HEK293T (cell line): ENCODE results near the gene ACSS3.
A peak's percentile ranks its signal among the peaks of the same experiment; 100 is the strongest.
"Not testable (repeated sequence)": the region's sequence is repeated elsewhere in the genome, so short reads cannot be mapped to it uniquely, and the experiment has no call there.

ENCODE experiments used
- CTCF ChIA-PET: fragments of 350-600 bp; formaldehyde crosslinking; extraction: SDS; loops from one replicate; lab custom pipeline; 2021; ENCODE audit warnings: antibody characterized with exemption, inconsistent platforms; lab: Yijun Ruan, JAX
- POLR2A ChIA-PET: fragments of 350-600 bp; formaldehyde crosslinking; extraction: SDS; loops from one replicate; lab custom pipeline; 2020; ENCODE audit warnings: antibody characterized with exemption, inconsistent platforms; lab: Yijun Ruan, JAX
- DNase-seq: peaks from one replicate; pipeline ENCODE4 v3.0.0; 2012; ENCODE audit warnings: mixed read lengths; ENCODE audit errors: extremely low spot score
- ARNT ChIP-seq: fragments of 450-650 bp; IDR thresholded peaks from 2 replicates; pipeline ENCODE4 v1.6.1; 2017; ENCODE audit warnings: mild to moderate bottlenecking
- BHLHE40 ChIP-seq: fragments of 450-650 bp; IDR thresholded peaks from 2 replicates; pipeline ENCODE4 v1.6.1; 2016; ENCODE audit warnings: mild to moderate bottlenecking, moderate library complexity, borderline replicate concordance
- CTBP1 ChIP-seq: fragments of 450-650 bp; IDR thresholded peaks from 2 replicates; pipeline ENCODE4 v1.6.1; 2016; ENCODE audit warnings: borderline replicate concordance
- ELF4 ChIP-seq: fragments of 450-650 bp; IDR thresholded peaks from 2 replicates; pipeline ENCODE4 v1.6.1; 2017; ENCODE audit warnings: antibody characterized with exemption
- FOXA1 ChIP-seq: fragments of 450-650 bp; IDR thresholded peaks from 2 replicates; pipeline ENCODE4 v1.6.1; 2016; ENCODE audit warnings: mild to moderate bottlenecking
- FOXK2 ChIP-seq: fragments of 450-650 bp; IDR thresholded peaks from 2 replicates; pipeline ENCODE4 v1.6.1; 2016; ENCODE audit warnings: mild to moderate bottlenecking
- FOXM1 ChIP-seq: fragments of 450-650 bp; IDR thresholded peaks from 2 replicates; pipeline ENCODE4 v1.6.1; 2017; ENCODE audit warnings: mild to moderate bottlenecking, borderline replicate concordance
- L3MBTL2 ChIP-seq: fragments of 450-650 bp; conservative IDR thresholded peaks from 2 replicates; pipeline ENCODE4 v1.6.1; 2016; ENCODE audit warnings: mild to moderate bottlenecking
- LEF1 ChIP-seq: fragments of 450-650 bp; IDR thresholded peaks from 2 replicates; pipeline ENCODE4 v1.6.1; 2017; ENCODE audit warnings: mild to moderate bottlenecking, borderline replicate concordance
- NFRKB ChIP-seq: fragments of 450-650 bp; IDR thresholded peaks from 2 replicates; pipeline ENCODE4 v1.6.1; 2016; ENCODE audit warnings: mild to moderate bottlenecking, moderate library complexity
- PKNOX1 ChIP-seq: fragments of 450-650 bp; IDR thresholded peaks from 2 replicates; pipeline ENCODE4 v1.6.1; 2016
- SP1 ChIP-seq: fragments of 450-650 bp; IDR thresholded peaks from 2 replicates; pipeline ENCODE4 v1.6.1; 2017
- SUZ12 ChIP-seq: fragments of 450-650 bp; IDR thresholded peaks from 2 replicates; pipeline ENCODE4 v1.6.1; 2016; ENCODE audit warnings: mild to moderate bottlenecking
- TARDBP ChIP-seq: fragments of 450-650 bp; IDR thresholded peaks from 2 replicates; pipeline ENCODE4 v1.6.1; 2016
- ZNF384 ChIP-seq: fragments of 450-650 bp; IDR thresholded peaks from 2 replicates; pipeline ENCODE4 v1.6.1; 2016

ACSS3 gene

GRCh38 chr12:81206429-81206828 is 128.6 kb downstream of the ACSS3 start:
- POLR2A ChIA-PET, result no interaction called here
- CTCF ChIA-PET, result interaction anchor here (0.6 kb wide), 1 partner anchor 809 kb away, joined by 4 read pairs; no protein-coding TSS in a partner anchor
- no peak for DNase-seq
- TF ChIP-seq NFRKB (no peak), BHLHE40 (no peak), CTBP1 (no peak), L3MBTL2 (no peak), FOXA1 (no peak), LEF1 (no peak), SP1 (no peak), TARDBP (no peak), ARNT (no peak), ELF4 (no peak), FOXK2 (no peak)

GRCh38 chr12:81207173-81207572 is 129.3 kb downstream of the ACSS3 start:
- CTCF ChIA-PET, result interaction anchor here (0.6 kb wide), 1 partner anchor 808 kb away, joined by 4 read pairs; no protein-coding TSS in a partner anchor
- POLR2A ChIA-PET, result no interaction called here
- DNase-seq, result no peak
- TF ChIP-seq SUZ12, result no peak
- TF ChIP-seq ARNT, result no peak
- no peak for TF ChIP-seq NFRKB
- TF ChIP-seq LEF1, result no peak

GRCh38 chr12:81207664-81208063 is 129.8 kb downstream of the ACSS3 start:
- DNase-seq, result no peak
- no peak for TF ChIP-seq CTBP1
- no peak for TF ChIP-seq TARDBP
- TF ChIP-seq SP1, result no peak
- TF ChIP-seq LEF1, result no peak
- TF ChIP-seq ARNT, result no peak
- TF ChIP-seq PKNOX1, result no peak
- TF ChIP-seq ELF4, result no peak
- CTCF ChIA-PET, result interaction anchor here (0.6 kb wide), 1 partner anchor 94 kb away, joined by 3 read pairs; no protein-coding TSS in a partner anchor
- POLR2A ChIA-PET, result no interaction called here

GRCh38 chr12:81208187-81208911 is 130.5 kb downstream of the ACSS3 start:
- TF ChIP-seq PKNOX1, result peak; percentile 78
- TF ChIP-seq FOXA1, result no peak
- DNase-seq, result peak; percentile 13
- POLR2A ChIA-PET, result no interaction called here
- CTCF ChIA-PET, result interaction anchor here (0.6 kb wide), 1 partner anchor 94 kb away, joined by 3 read pairs; no protein-coding TSS in a partner anchor

GRCh38 chr12:81209012-81209411 is 131.1 kb downstream of the ACSS3 start:
- no peak for TF ChIP-seq ZNF384
- POLR2A ChIA-PET, result no interaction called here
- DNase-seq, result no peak
- CTCF ChIA-PET, result no interaction called here

GRCh38 chr12:81209772-81210225 is 131.9 kb downstream of the ACSS3 start:
- CTCF ChIA-PET, DNase-seq, POLR2A ChIA-PET: not testable (repeated sequence)

GRCh38 chr12:81211306-81211705 is 133.4 kb downstream of the ACSS3 start:
- TF ChIP-seq L3MBTL2 (no peak), ELF4 (no peak), PKNOX1 (no peak), SUZ12 (no peak), FOXA1 (no peak)
- ChIA-PET POLR2A (no interaction called here), CTCF (no interaction called here)
- DNase-seq, result no peak

- no peak for TF ChIP-seq CTBP1
- no peak for TF ChIP-seq SUZ12
- no peak for TF ChIP-seq TARDBP
- TF ChIP-seq L3MBTL2, result no peak
- no peak for TF ChIP-seq ZNF384
- TF ChIP-seq ELF4, result no peak
- TF ChIP-seq FOXM1, result no peak
- no peak for TF ChIP-seq LEF1
- no peak for TF ChIP-seq NFRKB
- ChIA-PET CTCF (no interaction called here), POLR2A (no interaction called here)
- DNase-seq, result no peak
Observed at GRCh38 chr12:81212996-81213696, 135.3 kb downstream of the ACSS3 start.
